RWPE1 (cell line): ENCODE results near the gene CYP4F11.
"Not testable (repeated sequence)": the region's sequence is repeated elsewhere in the genome, so short reads cannot be mapped to it uniquely, and the experiment has no call there.

Experiments used
- CTCF ChIA-PET: fragments of 350-600 bp; sonication (Branson Sonifier 250); formaldehyde crosslinking; extraction: SDS; loops from one replicate; lab custom pipeline; 2021; lab: Yijun Ruan, JAX
- POLR2A ChIA-PET: fragments of 400-600 bp; formaldehyde crosslinking; extraction: SDS; loops from one replicate; lab custom pipeline; 2020; ENCODE audit warnings: antibody characterized with exemption; ENCODE audit not compliant: low non-redundant PET; lab: Yijun Ruan, JAX
- DNase-seq: peaks from one replicate; pipeline ENCODE4 v3.0.0; 2012; ENCODE audit warnings: low spot score
- H3K27ac ChIP-seq: fragments of 450-650 bp; 2 replicates; pipeline ENCODE4 v1.5.1; 2017
- CTCF ChIP-seq: fragments of 450-650 bp; conservative IDR thresholded peaks from 2 replicates; pipeline ENCODE4 v1.5.1; 2017; ENCODE audit warnings: low read depth, mild to moderate bottlenecking

The CYP4F11 gene

GRCh38 chr19:15897026-15897737 is 37.1 kb downstream of the CYP4F11 start:
- CTCF ChIA-PET: no interaction called here
- TF ChIP-seq CTCF: no peak
- POLR2A ChIA-PET: no interaction called here
- no peak for DNase-seq
- H3K27ac ChIP-seq: no peak overlapping the region

GRCh38 chr19:15895876-15896430 is 38.4 kb downstream of the CYP4F11 start:
- TF ChIP-seq CTCF: no peak
- no peak overlapping the region for H3K27ac ChIP-seq
- ChIA-PET CTCF (interaction anchor here (0.6 kb wide), 1 partner anchor 84 kb away, joined by 4 read pairs; no protein-coding TSS in a partner anchor), POLR2A (no interaction called here)
- no peak for DNase-seq

- no peak for DNase-seq
- CTCF ChIA-PET: no interaction called here
- H3K27ac ChIP-seq: no peak overlapping the region
- POLR2A ChIA-PET: no interaction called here
- TF ChIP-seq CTCF: no peak
Measured at GRCh38 chr19:15894359-15894758, 40.0 kb downstream of the CYP4F11 start.

- ChIA-PET POLR2A (no interaction called here), CTCF (no interaction called here)
- TF ChIP-seq CTCF: no peak
- H3K27ac ChIP-seq: no peak overlapping the region
- no peak for DNase-seq
Measured at GRCh38 chr19:15893477-15893876, 40.9 kb downstream of the CYP4F11 start.

- POLR2A ChIA-PET: no interaction called here
Measured at GRCh38 chr19:15892012-15892411, 42.3 kb downstream of the CYP4F11 start.

GRCh38 chr19:15891434-15891833 is 42.9 kb downstream of the CYP4F11 start:
- TF ChIP-seq CTCF: no peak
- H3K27ac ChIP-seq: no peak overlapping the region
- DNase-seq: no peak
- ChIA-PET POLR2A (no interaction called here), CTCF (no interaction called here)

More at GRCh38 chr19:15892012-15892411, 42.3 kb downstream of the CYP4F11 start:
- H3K27ac ChIP-seq: no peak overlapping the region
- TF ChIP-seq CTCF: no peak
- CTCF ChIA-PET: no interaction called here
- no peak for DNase-seq

GRCh38 chr19:15889339-15889738 is 45.0 kb downstream of the CYP4F11 start:
- CTCF ChIA-PET: interaction anchor here (0.5 kb wide), 1 partner anchor 17 kb away, joined by 3 read pairs; no protein-coding TSS in a partner anchor

More at GRCh38 chr19:15889339-15889738, 45.0 kb downstream of the CYP4F11 start:
- DNase-seq, H3K27ac ChIP-seq, POLR2A ChIA-PET: not testable (repeated sequence)
